K562 (cell line): Measurements from ENCODE around the gene MDN1. TPM values are rescaled to one million over a fixed set of nuclear protein-coding genes. Genes with fewer than 3 reads are reported as not detected.

Source experiments
- ATAC-seq: fragments of 200-7000 bp; cut with Tn5 transposase; 3 replicates; pipeline ENCODE4 v1.9.1; 2020; ENCODE audit warnings: moderate library complexity
- BruUV-seq: library from RNA; stranded (reverse); fragments of 400-500 nt; replicated peaks from 2 replicates; lab custom pipeline; 2021; lab: Mats Ljungman, UMichigan
- CTCF ChIA-PET: fragments of 300-600 bp; formaldehyde crosslinking; extraction: SDS; loops from one replicate; lab custom pipeline; 2021; ENCODE audit warnings: low intra/inter-chr PET ratio; lab: Yijun Ruan, JAX
- POLR2A ChIA-PET: fragments of 300-600, 350-650 bp; sonication (Branson Sonifier 250); formaldehyde crosslinking; extraction: SDS; loops from one replicate; lab custom pipeline; 2021; ENCODE audit warnings: antibody characterized with exemption, inconsistent platforms; lab: Yijun Ruan, JAX
- DNase-seq, 4 experiments: peaks; one replicate each; pipeline versions ENCODE4 v3.0.0 to v3.0.0-alpha.2; 2011 to 2018; ENCODE audit warnings: low spot score in 3 of 4, mixed read lengths in 3 of 4; ENCODE audit errors: extremely low read depth in 1 of 4
- FAIRE-seq: peaks from 2 replicates; lab custom pipeline; 2011; peaks lifted over from hg19 to GRCh38; lab: Jason Lieb, UNC
- H2AFZ ChIP-seq: 2 replicates; pipeline ENCODE4 v1.6.0; 2011; ENCODE audit warnings: low read depth, low read length, control low read depth, inconsistent platforms
- H3K27ac ChIP-seq: fragments of 200-600 bp; 3 replicates; pipeline ENCODE4 v1.8.0; 2011; ENCODE audit warnings: low read depth, mild to moderate bottlenecking, control low read depth, inconsistent platforms, low read length, moderate library complexity, mixed read lengths; ENCODE audit errors: extremely low read depth
- H3K27me3 ChIP-seq, 2 experiments: fragments of 300-600 bp in 1 of 2; 2 replicates in 1 of 2; 3 replicates in 1 of 2; pipeline versions ENCODE4 v1.6.0 to v1.8.0; 2011; ENCODE audit warnings: inconsistent platforms in 2 of 2, low read length in 2 of 2, mild to moderate bottlenecking in 1 of 2, mixed read lengths in 1 of 2, moderate library complexity in 1 of 2; ENCODE audit not compliant: control insufficient read depth in 2 of 2, insufficient read depth in 2 of 2
- H3K36me3 ChIP-seq: fragments of 300-600 bp; 3 replicates; pipeline ENCODE4 v1.8.0; 2011; ENCODE audit warnings: mild to moderate bottlenecking, low read length, inconsistent platforms; ENCODE audit not compliant: control insufficient read depth, insufficient read depth
- H3K4me1 ChIP-seq, 2 experiments: fragments of 200-600 bp in 1 of 2; replicated peaks in 1 of 2; 2 replicates in 1 of 2; 3 replicates in 1 of 2; pipeline versions ENCODE4 v1.5.1 to v1.8.0; 2011; ENCODE audit warnings: inconsistent platforms in 2 of 2, low read length in 2 of 2, mild to moderate bottlenecking in 1 of 2, mixed read lengths in 1 of 2, moderate library complexity in 1 of 2; ENCODE audit not compliant: control insufficient read depth in 2 of 2, insufficient read depth in 2 of 2
- H3K4me2 ChIP-seq: 2 replicates; pipeline ENCODE4 v1.6.1; 2011; ENCODE audit warnings: low read length, control low read depth, inconsistent platforms, mixed read lengths; ENCODE audit not compliant: insufficient read depth
- H3K4me3 ChIP-seq: fragments of 200-600 bp; sonication (generic), shearing (Covaris generic); 2 replicates; pipeline ENCODE4 v1.5.1; 2016; ENCODE audit warnings: control low read depth, inconsistent platforms
- H3K79me2 ChIP-seq: fragments of 200-600 bp; 3 replicates; pipeline ENCODE4 v1.8.0; 2011; ENCODE audit warnings: low read length, inconsistent platforms; ENCODE audit not compliant: control insufficient read depth, insufficient read depth
- H3K9ac ChIP-seq, 2 experiments: 2 replicates each; pipeline versions ENCODE4 v1.6.0 to v1.6.1; 2011; ENCODE audit warnings: low read depth in 2 of 2, low read length in 2 of 2, control low read depth in 1 of 2, inconsistent platforms in 1 of 2, mild to moderate bottlenecking in 1 of 2, mixed read lengths in 1 of 2; ENCODE audit not compliant: insufficient read depth in 1 of 2
- H3K9me1 ChIP-seq: one replicate; pipeline ENCODE4 v1.6.0; 2011; ENCODE audit warnings: inconsistent platforms, mild to moderate bottlenecking, low read length, moderate library complexity; ENCODE audit not compliant: control insufficient read depth, insufficient read depth
- H3K9me3 ChIP-seq: replicated peaks from 2 replicates; pipeline ENCODE4 v1.5.1; 2011; ENCODE audit warnings: low read depth, low read length, inconsistent platforms; ENCODE audit not compliant: control insufficient read depth, insufficient read depth
- H4K20me1 ChIP-seq: replicated peaks from 2 replicates; pipeline ENCODE4 v1.6.1; 2011; ENCODE audit warnings: low read length, inconsistent platforms, mixed read lengths; ENCODE audit not compliant: control insufficient read depth, insufficient read depth
- CBFB ChIP-seq: sonication (generic); formaldehyde crosslinking; IDR thresholded peaks from 2 replicates; pipeline ENCODE4 v1.4.0; 2020; ENCODE audit warnings: mild to moderate bottlenecking, missing genetic modification reagents
- ELF4 ChIP-seq: fragments of 450-650 bp; formaldehyde crosslinking; IDR thresholded peaks from 2 replicates; pipeline ENCODE4 v1.4.0; 2022; ENCODE audit warnings: missing genetic modification characterization
- ESRRB ChIP-seq: fragments of 250-450 bp; sonication (Bioruptor Pico); IDR thresholded peaks from 2 replicates; pipeline ENCODE4 v1.5.0; 2020; ENCODE audit warnings: mild to moderate bottlenecking, moderate library complexity, borderline replicate concordance
- KAT2B ChIP-seq: IDR thresholded peaks from one replicate; pipeline ENCODE4 v1.6.1; 2012; ENCODE audit warnings: low read depth, mild to moderate bottlenecking, control low read depth, inconsistent platforms, low read length, moderate library complexity
- MCM3 ChIP-seq: fragments of 450-650 bp; IDR thresholded peaks from 2 replicates; pipeline ENCODE4 v1.6.1; 2016
- RAD21 ChIP-seq, 2 experiments: fragments of 250-450 bp in 1 of 2; fragments of 450-650 bp in 1 of 2; sonication (Bioruptor Pico) in 1 of 2; formaldehyde crosslinking in 1 of 2; IDR thresholded peaks in 1 of 2; conservative IDR thresholded peaks in 1 of 2; 2 replicates each; pipeline versions ENCODE4 v1.4.0 to v1.8.0; 2020 to 2022; ENCODE audit warnings: mild to moderate bottlenecking in 2 of 2, moderate library complexity in 1 of 2
- SMARCA5 ChIP-seq: fragments of 450-650 bp; IDR thresholded peaks from 2 replicates; pipeline ENCODE4 v1.6.1; 2016
- STAG1 ChIP-seq: sonication (generic); formaldehyde crosslinking; IDR thresholded peaks from 2 replicates; pipeline ENCODE4 v1.5.0; 2020; ENCODE audit warnings: missing genetic modification reagents, borderline replicate concordance
- ZBTB7A ChIP-seq: IDR thresholded peaks from 2 replicates; pipeline ENCODE4 v1.6.1; 2011; ENCODE audit warnings: low read depth, mild to moderate bottlenecking, low read length, moderate library complexity, borderline replicate concordance; ENCODE audit not compliant: control insufficient read depth
- ZNF384 ChIP-seq: IDR thresholded peaks from 2 replicates; pipeline ENCODE4 v1.6.1; 2012; ENCODE audit warnings: low read depth, low read length, improper control_type of control experiment
- ZNF41 ChIP-seq: fragments of 250-450 bp; sonication (Bioruptor Pico); conservative IDR thresholded peaks from 2 replicates; pipeline ENCODE4 v1.4.0; 2020; ENCODE audit warnings: mild to moderate bottlenecking
- ZSCAN32 ChIP-seq: fragments of 450-650 bp; formaldehyde crosslinking; IDR thresholded peaks from 2 replicates; pipeline ENCODE4 v1.4.0; 2020; ENCODE audit warnings: mild to moderate bottlenecking, moderate library complexity
- WGBS: fragments of 100-300 bp; shearing (Covaris generic); methylation state at CpG from one replicate; pipeline ENCODE4 v1.1.6; 2016; ENCODE audit warnings: low coverage, mixed read lengths; ENCODE audit not compliant: insufficient coverage; ENCODE audit errors: missing lambda C conversion rate; 5-methylcytosine and 5-hydroxymethylcytosine counted together
- in situ Hi-C: fragments of 300-500 bp; cut with MboI; formaldehyde crosslinking; loops from 4 replicates; pipeline ENCODE4 v1.15.0; 2018; ENCODE audit warnings: inconsistent platforms, mixed read lengths
- intact Hi-C: fragments of 100-400 bp; cut with micrococcal nuclease; formaldehyde crosslinking; loops from 2 replicates; pipeline ENCODE4 v1.14.2; 2022
- polyA plus RNA-seq, 8 experiments: library from polyadenylated mRNA; depleted of rRNA in 4 of 8; stranded (reverse) in 5 of 8; unstranded in 3 of 8; fragments of >200 nt; fragmentation: Nextera tagmentation in 2 of 8; fragmentation: Illumina TruSeq in 1 of 8; extraction: Ambion mirVana in 2 of 8; extraction: Trizol in 1 of 8; gene quantifications; 2 replicates each; pipeline versions ENCODE4 v1.2.1 to v1.2.3, GENCODE V29; 2011 to 2014; ENCODE audit warnings: inconsistent platforms in 1 of 8, missing spikeins in 1 of 8
- total RNA-seq, 7 experiments: library from RNA; depleted of rRNA in 6 of 7; stranded (reverse); fragments of >200 nt in 6 of 7; fragmentation: Illumina TruSeq in 2 of 7; extraction: Trizol in 2 of 7; gene quantifications; 2 replicates each; pipeline versions ENCODE4 v1.2.1 to v1.2.3, GENCODE V29; 2011 to 2021; ENCODE audit warnings: low replicate concordance in 1 of 7
- TF ChIP-seq, protein P1 (sequence below), 3 experiments: IDR thresholded peaks in 2 of 3; conservative IDR thresholded peaks in 1 of 3; 2 replicates each; pipeline ENCODE4 v1.5.1; 2011 to 2012; ENCODE audit warnings: low read length in 3 of 3, mild to moderate bottlenecking in 3 of 3, control low read depth in 2 of 3, improper control_type of control experiment in 1 of 3, inconsistent platforms in 1 of 3, low read depth in 1 of 3, mixed read lengths in 1 of 3, moderate library complexity in 1 of 3; ENCODE audit not compliant: insufficient read depth in 2 of 3
- TF ChIP-seq, protein P2 (sequence below), 2 experiments: fragments of 200-800 bp in 1 of 2; sonication (Bioruptor generic) in 1 of 2; sonication (generic) in 1 of 2; formaldehyde crosslinking in 1 of 2; IDR thresholded peaks in 1 of 2; conservative IDR thresholded peaks in 1 of 2; 2 replicates each; pipeline versions ENCODE4 v1.5.0 to v1.6.1; 2016 to 2020; ENCODE audit warnings: missing compliant biosample characterization in 1 of 2, missing genetic modification characterization in 1 of 2, missing genetic modification reagents in 1 of 2
- TF ChIP-seq, protein P3 (sequence below): fragments of 450-650 bp; IDR thresholded peaks from 2 replicates; pipeline ENCODE4 v1.6.1; 2016
- TF ChIP-seq, protein P4 (sequence below): sonication (generic); formaldehyde crosslinking; IDR thresholded peaks from 2 replicates; pipeline ENCODE4 v1.9.0; 2022; ENCODE audit warnings: mild to moderate bottlenecking, missing genetic modification reagents

The MDN1 gene
- total and polyA plus RNA-seq, 9 of the 15 experiments (the other 6 are each of a cell fraction or from before 2014, with no cell fraction given): 25.6 to 93.6 (median 43.0) TPM

DNA sequence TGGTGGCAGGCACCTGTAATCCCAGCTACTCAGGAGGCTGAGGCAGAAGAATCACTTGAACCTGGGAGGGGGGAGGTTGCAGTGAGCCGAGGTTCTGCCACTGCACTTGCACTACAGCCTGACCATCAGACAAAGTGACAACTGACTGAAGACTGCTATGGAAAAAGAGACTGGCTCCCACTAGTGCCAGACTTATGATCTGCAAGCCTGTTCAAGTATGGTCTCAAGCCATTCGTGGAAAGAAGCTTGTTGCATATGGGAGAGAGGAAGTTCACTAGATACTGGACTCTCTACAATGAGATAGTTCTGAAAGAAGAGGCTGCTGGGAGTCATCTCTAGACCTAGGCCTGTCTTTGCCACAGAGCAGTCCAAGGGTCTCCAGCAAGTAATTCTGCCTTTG is 26.7 kb downstream of the MDN1 start:
- no peaks in the 10 kb centered on the region; the same call in 1 of the 2 replicates for H4K20me1 ChIP-seq
- H3K4me2 ChIP-seq: no peak overlapping the region
- 64% methylated on average over 2 of the region's 2 CpGs for WGBS
- H3K36me3 ChIP-seq: peaks cover 81% of the 10 kb centered on the region
- no peaks in the 10 kb centered on the region for H3K27me3 ChIP-seq
- ATAC-seq (peak; percentile 91), FAIRE-seq (peak; percentile 78), DNase-seq (peak in 3 of 4 experiments; percentile 21 to 49 (median 35))
- ChIA-PET CTCF (no interaction called here), POLR2A (interaction anchor here (1.5 to 2.6 kb wide), 3 partner anchors 10 to 27 kb away, joined by 3 to 8 read pairs (median 5); partner anchors contain the start of gene MDN1)
- no peak overlapping the region for H3K27ac ChIP-seq
- BruUV-seq: no TSS peak
- no peak overlapping the region for H2AFZ ChIP-seq
- peaks cover 25% of the 10 kb centered on the region for H3K79me2 ChIP-seq
- peaks cover 0 to 3% of the 10 kb centered on the region in 2 experiments; a peak in 1 of 5 replicates for H3K4me1 ChIP-seq
- H3K9me3 ChIP-seq: no peaks in the 10 kb centered on the region
- no peaks in the 10 kb centered on the region for H3K9me1 ChIP-seq
- no peak overlapping the region for H3K9ac ChIP-seq
- no peak overlapping the region for H3K4me3 ChIP-seq
- intact Hi-C loops (no loop called here), in situ Hi-C loops (no loop called here)
- TF ChIP-seq KAT2B (no peak), ELF4 (CRISPR knock-in tag) (no peak), SMARCA5 (no peak), ZSCAN32 (CRISPR knock-in tag) (no peak), MCM3 (no peak), STAG1 (CRISPR knock-in tag) (no peak), CBFB (CRISPR knock-in tag) (no peak), ESRRB (CRISPR knock-in tag) (no peak), ZNF384 (no peak), ZBTB7A (no peak), ZNF41 (CRISPR knock-in tag) (no peak), RAD21 (CRISPR knock-in tag; conservative IDR thresholded peaks at IDR 0.05 in 1 of 2, IDR thresholded peaks at IDR 0.05 in 1 of 2) (peak in 1 of 2 experiments; percentile 39; a peak in 2 of 4 replicates)
- TF ChIP-seq, protein P1, sequence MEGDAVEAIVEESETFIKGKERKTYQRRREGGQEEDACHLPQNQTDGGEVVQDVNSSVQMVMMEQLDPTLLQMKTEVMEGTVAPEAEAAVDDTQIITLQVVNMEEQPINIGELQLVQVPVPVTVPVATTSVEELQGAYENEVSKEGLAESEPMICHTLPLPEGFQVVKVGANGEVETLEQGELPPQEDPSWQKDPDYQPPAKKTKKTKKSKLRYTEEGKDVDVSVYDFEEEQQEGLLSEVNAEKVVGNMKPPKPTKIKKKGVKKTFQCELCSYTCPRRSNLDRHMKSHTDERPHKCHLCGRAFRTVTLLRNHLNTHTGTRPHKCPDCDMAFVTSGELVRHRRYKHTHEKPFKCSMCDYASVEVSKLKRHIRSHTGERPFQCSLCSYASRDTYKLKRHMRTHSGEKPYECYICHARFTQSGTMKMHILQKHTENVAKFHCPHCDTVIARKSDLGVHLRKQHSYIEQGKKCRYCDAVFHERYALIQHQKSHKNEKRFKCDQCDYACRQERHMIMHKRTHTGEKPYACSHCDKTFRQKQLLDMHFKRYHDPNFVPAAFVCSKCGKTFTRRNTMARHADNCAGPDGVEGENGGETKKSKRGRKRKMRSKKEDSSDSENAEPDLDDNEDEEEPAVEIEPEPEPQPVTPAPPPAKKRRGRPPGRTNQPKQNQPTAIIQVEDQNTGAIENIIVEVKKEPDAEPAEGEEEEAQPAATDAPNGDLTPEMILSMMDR (IDR thresholded peaks at IDR 0.05 in 2 of 3, conservative IDR thresholded peaks at IDR 0.05 in 1 of 3; ENCODE audit: insufficient read depth in 2 of 3, low read depth in 1 of 3, low read length in 3 of 3): peak; percentile 37 to 55 (median 55); a peak in 5 of 6 replicates
- TF ChIP-seq, protein P2, sequence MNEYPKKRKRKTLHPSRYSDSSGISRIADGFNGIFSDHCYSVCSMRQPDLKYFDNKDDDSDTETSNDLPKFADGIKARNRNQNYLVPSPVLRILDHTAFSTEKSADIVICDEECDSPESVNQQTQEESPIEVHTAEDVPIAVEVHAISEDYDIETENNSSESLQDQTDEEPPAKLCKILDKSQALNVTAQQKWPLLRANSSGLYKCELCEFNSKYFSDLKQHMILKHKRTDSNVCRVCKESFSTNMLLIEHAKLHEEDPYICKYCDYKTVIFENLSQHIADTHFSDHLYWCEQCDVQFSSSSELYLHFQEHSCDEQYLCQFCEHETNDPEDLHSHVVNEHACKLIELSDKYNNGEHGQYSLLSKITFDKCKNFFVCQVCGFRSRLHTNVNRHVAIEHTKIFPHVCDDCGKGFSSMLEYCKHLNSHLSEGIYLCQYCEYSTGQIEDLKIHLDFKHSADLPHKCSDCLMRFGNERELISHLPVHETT (CRISPR knock-in tag; conservative IDR thresholded peaks at IDR 0.05 in 1 of 2, IDR thresholded peaks at IDR 0.05 in 1 of 2): no peak
- TF ChIP-seq, protein P3, sequence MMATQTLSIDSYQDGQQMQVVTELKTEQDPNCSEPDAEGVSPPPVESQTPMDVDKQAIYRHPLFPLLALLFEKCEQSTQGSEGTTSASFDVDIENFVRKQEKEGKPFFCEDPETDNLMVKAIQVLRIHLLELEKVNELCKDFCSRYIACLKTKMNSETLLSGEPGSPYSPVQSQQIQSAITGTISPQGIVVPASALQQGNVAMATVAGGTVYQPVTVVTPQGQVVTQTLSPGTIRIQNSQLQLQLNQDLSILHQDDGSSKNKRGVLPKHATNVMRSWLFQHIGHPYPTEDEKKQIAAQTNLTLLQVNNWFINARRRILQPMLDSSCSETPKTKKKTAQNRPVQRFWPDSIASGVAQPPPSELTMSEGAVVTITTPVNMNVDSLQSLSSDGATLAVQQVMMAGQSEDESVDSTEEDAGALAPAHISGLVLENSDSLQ: peak; percentile 21; the same call in 1 of the 2 replicates
- TF ChIP-seq, protein P4, sequence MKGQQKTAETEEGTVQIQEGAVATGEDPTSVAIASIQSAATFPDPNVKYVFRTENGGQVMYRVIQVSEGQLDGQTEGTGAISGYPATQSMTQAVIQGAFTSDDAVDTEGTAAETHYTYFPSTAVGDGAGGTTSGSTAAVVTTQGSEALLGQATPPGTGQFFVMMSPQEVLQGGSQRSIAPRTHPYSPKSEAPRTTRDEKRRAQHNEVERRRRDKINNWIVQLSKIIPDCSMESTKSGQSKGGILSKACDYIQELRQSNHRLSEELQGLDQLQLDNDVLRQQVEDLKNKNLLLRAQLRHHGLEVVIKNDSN (CRISPR knock-in tag): no peak
